ACC112 (cell line): ENCODE results near the gene PLAC1.

ENCODE experiments used
- H2AFZ ChIP-seq: fragments of 200-600 bp; sonication (generic); one replicate; pipeline ENCODE4 v1.6.0; 2017; ENCODE audit warnings: antibody characterized with exemption, low read length; ENCODE audit not compliant: unreplicated experiment
- H3K27ac ChIP-seq: fragments of 200-600 bp; sonication (generic); 2 replicates; pipeline ENCODE4 v1.5.1; 2014; ENCODE audit warnings: low read depth, mild to moderate bottlenecking, antibody characterized with exemption, low read length, moderate library complexity
- H3K27me3 ChIP-seq: fragments of 200-600 bp; sonication (generic); 2 replicates; pipeline ENCODE4 v1.6.1; 2014; ENCODE audit warnings: mild to moderate bottlenecking, antibody characterized with exemption, low read length, moderate library complexity, mixed read lengths; ENCODE audit not compliant: insufficient read depth
- H3K36me3 ChIP-seq: fragments of 200-600 bp; sonication (generic); 2 replicates; pipeline ENCODE4 v1.6.1; 2016; ENCODE audit warnings: mild to moderate bottlenecking, antibody characterized with exemption, low read length, moderate library complexity, mixed read lengths; ENCODE audit not compliant: insufficient read depth
- H3K4me1 ChIP-seq: fragments of 200-600 bp; sonication (generic); one replicate; pipeline ENCODE4 v1.6.1; 2016; ENCODE audit warnings: low read length, mixed read lengths; ENCODE audit not compliant: insufficient read depth, unreplicated experiment, control insufficient read depth
- H3K4me3 ChIP-seq: fragments of 200-600 bp; sonication (generic); 2 replicates; pipeline ENCODE4 v1.5.1; 2014; ENCODE audit warnings: mild to moderate bottlenecking, low read depth, low read length
- H3K79me2 ChIP-seq: fragments of 200-600 bp; sonication (generic); one replicate; pipeline ENCODE4 v1.6.0; 2016; ENCODE audit warnings: low read length; ENCODE audit not compliant: control insufficient read depth, unreplicated experiment, insufficient read depth

PLAC1 gene

GRCh38 chrX:134608153-134608552 is 50.1 kb downstream of the PLAC1 start:
- Histone ChIP-seq H3K36me3 (no peaks in the 10 kb centered on the region), H3K4me1 (peaks cover 20% of the 10 kb centered on the region), H2AFZ (no peak overlapping the region), H3K4me3 (no peak overlapping the region), H3K27ac (no peak overlapping the region), H3K79me2 (no peaks in the 10 kb centered on the region), H3K27me3 (no peaks in the 10 kb centered on the region)

- H3K27me3 ChIP-seq, result no peaks in the 10 kb centered on the region
- no peaks in the 10 kb centered on the region for H3K79me2 ChIP-seq
- no peaks in the 10 kb centered on the region for H3K36me3 ChIP-seq
- no peak overlapping the region for H3K27ac ChIP-seq
- no peak overlapping the region for H2AFZ ChIP-seq
- peaks cover 20% of the 10 kb centered on the region for H3K4me1 ChIP-seq
- no peak overlapping the region for H3K4me3 ChIP-seq
These were observed 50.7 kb downstream of the PLAC1 start for GRCh38 chrX:134607523-134607922.

DNA sequence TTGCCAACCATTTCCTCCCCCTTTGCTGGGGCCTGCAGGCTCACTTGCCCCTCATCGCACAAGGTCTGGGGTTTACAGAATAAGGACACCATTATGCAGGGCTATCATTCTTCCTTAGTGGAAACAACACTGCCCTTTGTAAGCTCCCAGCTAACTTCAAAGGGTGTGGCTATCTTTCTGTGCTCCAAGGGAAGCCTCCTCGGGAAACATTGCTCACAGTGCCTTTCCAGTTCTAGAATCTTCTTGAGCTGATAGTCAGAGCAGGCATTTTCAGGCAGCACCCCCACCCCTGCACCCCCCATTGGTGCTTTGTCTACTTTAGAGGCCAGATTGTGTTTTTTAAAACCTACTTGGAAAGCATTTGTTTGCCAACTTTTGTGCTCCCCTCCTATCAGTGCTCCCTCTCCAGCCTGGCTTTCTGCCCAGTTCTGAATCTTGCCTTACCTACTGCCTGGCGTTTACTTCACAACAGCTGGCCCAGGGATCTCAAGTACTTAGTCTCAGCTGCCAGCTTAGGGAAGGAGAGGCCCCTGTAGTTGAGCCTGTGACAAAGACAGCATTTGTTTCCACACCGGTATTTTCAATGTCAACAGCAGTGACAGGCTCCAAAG is 53.5 kb downstream of the PLAC1 start:
- peak overlapping the region; percentile 92 for H3K27ac ChIP-seq
- peak overlapping the region; percentile 13 for H2AFZ ChIP-seq
- H3K27me3 ChIP-seq, result no peaks in the 10 kb centered on the region

GRCh38 chrX:134603806-134604700 is 54.2 kb downstream of the PLAC1 start:
- Histone ChIP-seq H2AFZ (peak overlapping the region; percentile 13), H3K79me2 (no peaks in the 10 kb centered on the region), H3K4me3 (no peak overlapping the region), H3K27ac (peak overlapping the region; percentile 92), H3K4me1 (peaks cover 43% of the 10 kb centered on the region), H3K36me3 (no peaks in the 10 kb centered on the region), H3K27me3 (no peaks in the 10 kb centered on the region)

More for the DNA sequence above, 53.5 kb downstream of the PLAC1 start:
- Histone ChIP-seq H3K79me2 (no peaks in the 10 kb centered on the region), H3K36me3 (no peaks in the 10 kb centered on the region), H3K4me3 (no peak overlapping the region), H3K4me1 (peaks cover 39% of the 10 kb centered on the region)

DNA sequence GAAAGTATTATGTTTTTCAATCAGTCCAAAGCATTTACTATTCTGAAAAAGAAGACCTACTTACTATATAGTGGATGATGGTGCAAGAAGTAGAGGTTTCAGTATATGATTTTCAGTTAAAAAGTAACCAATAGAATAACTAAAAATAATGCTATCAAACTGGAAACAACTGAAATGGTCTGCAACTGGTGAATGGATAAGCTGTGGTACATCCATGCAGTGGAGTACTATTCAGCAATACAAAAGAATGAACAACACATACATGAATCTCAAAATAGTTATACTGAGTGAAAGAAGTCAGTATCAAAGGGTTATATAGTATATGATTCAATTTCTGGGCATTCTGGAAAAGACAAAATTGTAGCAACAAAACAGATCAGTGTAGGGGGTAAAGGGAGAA is 55.9 kb downstream of the PLAC1 start:
- peaks cover 45% of the 10 kb centered on the region for H3K4me1 ChIP-seq
- H3K36me3 ChIP-seq, result no peaks in the 10 kb centered on the region
- no peaks in the 10 kb centered on the region for H3K27me3 ChIP-seq
- no peaks in the 10 kb centered on the region for H3K79me2 ChIP-seq
- H2AFZ ChIP-seq, result no peak overlapping the region
- no peak overlapping the region for H3K4me3 ChIP-seq
- H3K27ac ChIP-seq, result no peak overlapping the region

DNA sequence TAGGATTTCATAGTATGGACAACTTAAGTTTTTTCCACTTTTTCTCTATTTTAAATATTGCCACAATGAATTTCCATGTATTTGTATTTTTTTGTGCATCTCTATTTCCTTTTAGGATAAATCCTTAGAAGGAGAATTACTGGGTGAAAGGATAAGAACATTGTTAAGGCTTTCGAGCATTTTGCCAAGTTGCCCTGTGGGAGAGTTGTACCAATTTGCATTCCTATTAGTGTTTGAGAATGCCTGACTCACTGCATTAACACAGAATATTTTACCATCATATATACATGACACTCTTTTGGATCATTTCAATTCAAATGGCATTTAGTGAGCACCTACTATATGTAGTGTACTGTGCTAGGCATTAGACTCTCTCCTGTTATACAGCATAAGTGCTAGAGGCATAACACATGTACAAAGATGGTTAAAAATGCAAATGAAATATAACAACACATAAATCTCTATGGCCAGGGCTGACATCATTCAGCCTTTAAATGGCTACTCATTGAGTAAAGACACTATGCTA is 57.0 kb downstream of the PLAC1 start:
- Histone ChIP-seq H3K4me1 (peaks cover 45% of the 10 kb centered on the region), H3K4me3 (no peak overlapping the region), H3K79me2 (no peaks in the 10 kb centered on the region), H3K36me3 (no peaks in the 10 kb centered on the region), H3K27ac (0 out of 2 replicates have a peak overlapping the region, but pooled peaks have one; percentile 51), H3K27me3 (no peaks in the 10 kb centered on the region), H2AFZ (no peak overlapping the region)

- no peaks in the 10 kb centered on the region for H3K27me3 ChIP-seq
- no peaks in the 10 kb centered on the region for H3K79me2 ChIP-seq
- peak overlapping the region; percentile 51; the same call in 1 of the 2 replicates for H3K27ac ChIP-seq
- no peak overlapping the region for H3K4me3 ChIP-seq
- no peak overlapping the region for H2AFZ ChIP-seq
- H3K36me3 ChIP-seq, result no peaks in the 10 kb centered on the region
- H3K4me1 ChIP-seq, result peaks cover 45% of the 10 kb centered on the region
These were observed 57.6 kb downstream of the PLAC1 start for GRCh38 chrX:134600714-134601113.

DNA sequence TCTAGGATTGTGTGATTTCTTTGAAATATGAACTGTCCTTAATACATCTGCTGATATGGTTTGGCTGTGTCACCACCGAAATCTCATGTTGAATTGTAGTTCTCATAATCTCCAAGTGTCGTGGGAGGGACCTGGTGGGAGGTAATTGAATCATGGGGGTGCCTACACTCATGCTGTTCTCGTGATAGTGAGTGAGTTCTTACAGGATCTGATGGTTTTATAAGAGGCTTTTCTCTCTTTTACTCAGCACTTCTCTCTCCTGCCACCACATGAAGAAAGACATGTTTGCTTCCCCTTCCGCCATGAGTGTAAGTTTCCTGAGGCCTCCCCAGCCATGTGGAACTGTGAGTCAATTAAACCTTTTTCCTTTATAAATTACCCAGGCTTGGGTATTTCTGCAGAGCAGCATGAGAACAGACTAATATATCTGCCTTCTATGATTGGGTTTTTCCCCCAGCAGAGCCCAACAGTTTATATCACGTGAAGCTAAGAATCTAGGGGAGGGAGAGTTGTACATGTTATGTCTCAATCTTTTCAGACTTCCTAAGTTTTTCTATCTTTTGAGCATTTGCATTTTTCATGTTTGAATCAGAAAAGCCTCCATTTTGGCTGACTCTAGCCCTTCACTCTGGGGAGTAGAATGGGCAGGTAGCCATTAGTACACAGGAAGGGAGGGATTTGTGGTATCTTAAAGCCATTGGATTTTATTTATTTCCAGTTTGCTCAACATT is 58.9 kb downstream of the PLAC1 start:
- H3K36me3 ChIP-seq, result no peaks in the 10 kb centered on the region
- peak overlapping the region; percentile 53 for H3K27ac ChIP-seq
- H3K4me3 ChIP-seq, result no peak overlapping the region
- no peak overlapping the region for H2AFZ ChIP-seq
- peaks cover 32% of the 10 kb centered on the region for H3K4me1 ChIP-seq
- H3K79me2 ChIP-seq, result no peaks in the 10 kb centered on the region
- H3K27me3 ChIP-seq, result no peaks in the 10 kb centered on the region

- H2AFZ ChIP-seq, result no peak overlapping the region
- H3K4me1 ChIP-seq, result no peaks in the 10 kb centered on the region
- no peaks in the 10 kb centered on the region for H3K79me2 ChIP-seq
- no peaks in the 10 kb centered on the region for H3K27me3 ChIP-seq
- H3K4me3 ChIP-seq, result no peak overlapping the region
- H3K27ac ChIP-seq, result no peak overlapping the region
- H3K36me3 ChIP-seq, result no peaks in the 10 kb centered on the region
These were observed 66.0 kb downstream of the PLAC1 start for GRCh38 chrX:134592303-134592702.

DNA sequence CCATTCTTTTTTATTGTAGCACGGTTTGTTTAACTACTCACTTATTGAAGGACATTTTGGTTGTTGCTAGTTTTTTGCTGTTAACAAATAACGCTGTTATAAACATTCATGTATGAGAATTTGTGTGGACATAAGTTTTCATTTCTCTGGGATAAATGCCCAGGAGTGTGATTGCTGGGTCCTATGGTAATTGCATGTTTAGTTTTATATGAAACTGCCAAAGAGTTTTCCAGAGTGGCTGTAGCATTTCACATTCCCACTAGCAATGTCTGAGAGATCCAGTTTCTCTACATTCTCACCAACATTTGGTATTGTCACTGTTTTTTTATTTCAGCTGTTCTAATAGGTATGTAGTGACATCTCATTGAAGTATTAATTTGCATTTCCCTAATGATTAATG is 66.8 kb downstream of the PLAC1 start:
- Histone ChIP-seq H3K27me3 (no peaks in the 10 kb centered on the region), H3K27ac (no peak overlapping the region), H3K36me3 (no peaks in the 10 kb centered on the region), H2AFZ (no peak overlapping the region), H3K79me2 (no peaks in the 10 kb centered on the region), H3K4me1 (no peaks in the 10 kb centered on the region), H3K4me3 (no peak overlapping the region)
